Activated T-cell treated with anti-CD3 and anti-CD28 coated beads, Interleukin-2, amount 50 U/mL, for 4 hours (primary cell): ENCODE results near the gene GNAI3. TPM values are rescaled to one million over a fixed set of nuclear protein-coding genes. Genes with fewer than 3 reads are reported as not detected.

Experiments
- ATAC-seq, 2 donors: fragments of 200-7000 bp; cut with Tn5 transposase; one replicate each; pipeline ENCODE4 v1.10.0; 2021
- DNase-seq: peaks from one replicate; pipeline ENCODE4 v3.0.0-alpha.2; 2020
- H3K27me3 Mint-ChIP-seq: one replicate; pipeline ENCODE4 v1.8.0; 2021; ENCODE audit warnings: low read depth, mixed read lengths
- H3K36me3 Mint-ChIP-seq: one replicate; pipeline ENCODE4 v1.8.0; 2022; ENCODE audit warnings: mixed read lengths; ENCODE audit not compliant: insufficient read depth
- H3K4me1 Mint-ChIP-seq: one replicate; pipeline ENCODE4 v1.8.0; 2021; ENCODE audit warnings: low read depth, mixed read lengths
- H3K4me3 Mint-ChIP-seq: one replicate; pipeline ENCODE4 v1.8.0; 2021; ENCODE audit warnings: mild to moderate bottlenecking, moderate library complexity, mixed read lengths
- H3K9me3 Mint-ChIP-seq: one replicate; pipeline ENCODE4 v1.8.0; 2021; ENCODE audit warnings: mixed read lengths
- total RNA-seq, 3 donors: library from RNA; stranded (reverse); gene quantifications; one replicate each; pipeline ENCODE4 v1.2.1, GENCODE V29; 2021

GNAI3 gene
- total RNA-seq, 3 donors from 2014 or later, result 8.6 to 8.9 (median 8.6) TPM

DNA sequence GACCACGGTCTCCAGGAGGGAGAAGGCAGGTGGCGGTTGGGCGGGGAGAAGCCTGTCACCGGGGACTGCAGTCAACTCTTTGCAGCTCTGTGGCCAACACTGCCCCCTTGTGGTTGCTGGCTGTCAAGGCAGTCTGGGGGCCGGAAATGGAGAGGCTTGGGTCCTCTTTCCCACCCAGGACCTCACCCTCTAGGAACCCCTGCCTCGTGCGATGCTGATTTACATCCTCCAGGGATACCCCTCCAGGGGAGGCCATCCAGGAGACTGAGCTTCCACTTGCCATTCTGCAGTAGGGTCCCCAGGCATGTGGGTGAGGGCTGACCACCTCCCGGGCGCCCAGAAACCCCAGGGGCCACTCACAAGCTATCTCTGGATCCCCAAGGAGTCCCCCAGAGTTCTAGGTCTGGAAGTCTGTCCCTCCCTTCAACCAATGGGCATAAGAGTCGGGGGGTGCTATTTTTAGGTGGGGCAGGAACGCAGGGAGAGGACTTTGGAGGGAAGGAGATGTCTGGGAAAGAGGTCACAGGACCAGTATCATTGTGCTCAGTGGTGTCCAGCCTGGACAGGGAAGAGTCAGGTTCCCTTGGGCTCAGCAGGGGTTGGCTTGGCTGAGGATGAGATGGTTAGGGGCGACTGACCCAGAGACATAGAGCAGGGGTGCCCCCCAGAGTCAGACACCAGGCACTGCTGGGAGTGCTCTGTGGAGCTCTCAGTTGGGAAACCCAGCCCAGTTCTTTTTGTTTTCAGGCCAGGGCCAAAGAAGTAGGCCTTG, 15.9 kb upstream of the GNAI3 start:
- no peaks in the 10 kb centered on the region for H3K36me3 Mint-ChIP-seq
- H3K4me1 Mint-ChIP-seq, result peaks cover 28% of the 10 kb centered on the region
- peak; percentile 93 to 94 for ATAC-seq
- peak; percentile 89 for DNase-seq
- H3K27me3 Mint-ChIP-seq, result no peaks in the 10 kb centered on the region
- peak overlapping the region; percentile 77 for H3K4me3 Mint-ChIP-seq
- no peaks in the 10 kb centered on the region for H3K9me3 Mint-ChIP-seq

DNA sequence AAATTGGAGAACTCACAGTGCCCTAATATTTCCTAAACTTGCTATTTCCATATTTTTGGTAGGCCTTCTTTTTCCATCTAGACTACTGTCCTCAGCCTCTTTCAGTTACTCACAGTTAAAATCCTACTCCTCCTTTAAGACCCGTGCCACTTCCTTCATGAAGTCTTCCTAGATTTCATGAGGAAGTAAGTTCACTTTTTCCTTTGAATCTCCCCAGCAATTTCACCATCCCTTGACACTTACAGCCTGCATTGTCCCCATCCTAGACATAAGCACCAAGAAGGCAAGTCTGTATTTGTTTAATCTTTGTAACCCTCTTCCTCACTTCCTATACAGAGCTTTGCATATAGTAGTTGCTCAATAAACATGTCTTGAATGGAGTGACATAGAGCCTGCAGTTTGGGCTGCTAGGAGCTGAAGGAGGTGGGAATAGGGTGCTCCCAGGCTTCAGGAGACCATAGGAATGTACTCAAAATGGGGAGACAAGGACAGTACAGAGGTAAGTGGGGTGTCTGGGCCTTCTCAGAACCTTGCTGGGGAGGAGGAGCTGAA, 14.0 kb upstream of the GNAI3 start:
- DNase-seq, result no peak
- Mint-ChIP-seq H3K9me3 (no peaks in the 10 kb centered on the region), H3K36me3 (no peaks in the 10 kb centered on the region), H3K4me3 (no peak overlapping the region), H3K27me3 (no peaks in the 10 kb centered on the region), H3K4me1 (peaks cover 28% of the 10 kb centered on the region)
- no peak for ATAC-seq

DNA sequence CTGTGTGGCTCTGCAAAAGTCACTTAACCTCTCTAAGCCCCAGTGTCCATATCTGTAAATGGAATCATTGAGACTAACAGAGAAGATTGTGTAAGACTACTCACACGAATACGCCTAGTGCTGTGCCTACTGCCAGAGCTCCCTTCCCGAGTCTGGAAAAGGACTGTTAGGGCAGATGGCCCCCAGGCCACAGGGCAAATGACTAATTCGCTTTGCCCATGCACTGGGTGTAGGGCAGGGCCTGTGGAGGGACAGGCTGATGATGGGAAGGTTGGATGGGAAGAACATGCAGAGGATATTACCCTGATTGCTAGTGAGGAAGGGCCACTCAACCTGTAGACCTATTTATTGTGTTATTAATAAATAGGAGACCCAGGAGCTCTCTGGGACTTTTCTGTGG, 12.9 kb upstream of the GNAI3 start:
- Mint-ChIP-seq H3K36me3 (no peaks in the 10 kb centered on the region), H3K4me1 (peaks cover 24% of the 10 kb centered on the region), H3K4me3 (no peak overlapping the region), H3K9me3 (no peaks in the 10 kb centered on the region), H3K27me3 (no peaks in the 10 kb centered on the region)
- ATAC-seq (no peak), DNase-seq (no peak)

DNA sequence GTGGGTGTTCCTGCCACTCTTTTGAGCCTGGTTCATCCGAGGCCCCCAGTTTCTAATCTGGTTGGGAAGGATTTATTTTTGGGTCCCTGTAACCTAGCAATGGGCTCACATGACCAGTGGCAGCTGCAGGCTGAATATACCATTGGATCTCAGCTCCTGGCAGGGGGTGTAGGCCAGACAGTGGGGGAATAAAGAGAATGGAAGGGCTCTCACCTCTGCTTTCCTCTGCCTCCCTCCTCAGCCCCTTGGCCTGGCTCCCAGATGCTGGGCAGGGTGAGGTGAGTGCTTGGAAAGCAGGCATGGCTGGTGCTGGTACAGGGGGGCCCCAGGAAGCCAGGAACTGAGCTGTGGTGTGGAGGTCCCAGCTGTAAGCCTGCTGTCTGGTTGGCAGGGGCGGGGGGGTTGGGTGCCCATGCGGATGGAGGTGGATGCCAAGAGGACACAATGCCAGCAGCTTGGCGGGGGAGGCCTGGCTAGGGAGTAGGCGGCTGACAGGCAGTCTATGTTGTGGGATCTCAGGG, 12.4 kb upstream of the GNAI3 start:
- DNase-seq (no peak), ATAC-seq (no peak)
- H3K4me1 Mint-ChIP-seq, result peaks cover 18% of the 10 kb centered on the region
- no peaks in the 10 kb centered on the region for H3K36me3 Mint-ChIP-seq
- no peak overlapping the region for H3K4me3 Mint-ChIP-seq
- no peaks in the 10 kb centered on the region for H3K27me3 Mint-ChIP-seq
- H3K9me3 Mint-ChIP-seq, result no peaks in the 10 kb centered on the region

DNA sequence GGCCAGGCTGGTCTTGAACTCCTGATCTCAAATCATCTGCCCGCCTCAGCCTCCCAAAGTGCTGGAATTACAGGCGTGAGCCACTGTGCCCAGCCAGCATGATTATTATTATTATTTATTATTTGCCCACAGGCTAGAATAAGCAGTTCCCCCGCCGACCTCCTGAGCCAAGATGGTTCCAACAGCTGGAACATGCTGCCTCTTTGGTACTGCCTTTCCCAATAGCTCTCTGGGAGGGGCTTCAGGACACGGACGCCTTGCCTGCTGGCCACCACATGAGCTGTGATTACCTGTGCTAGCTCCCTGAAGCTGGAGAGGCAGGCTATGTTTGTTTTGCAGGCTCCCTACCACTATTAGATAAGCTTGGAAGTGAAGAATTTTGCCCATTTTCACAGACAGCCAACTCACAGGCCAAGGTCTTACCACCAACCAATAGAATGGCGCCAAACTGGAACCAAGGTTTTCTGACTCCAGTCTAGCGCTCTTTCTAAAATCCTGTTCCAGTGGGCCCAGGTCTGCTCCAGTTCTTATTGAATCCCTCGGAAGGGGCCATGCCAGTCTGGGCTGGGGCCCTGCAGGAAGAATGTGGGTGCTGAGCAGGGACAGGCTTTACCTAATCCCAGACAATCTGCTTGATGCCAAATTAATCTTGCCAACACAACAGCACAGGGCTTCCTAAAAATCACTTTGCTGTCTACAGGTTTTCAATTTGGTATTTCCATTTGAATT, 10.8 kb upstream of the GNAI3 start:
- ATAC-seq, result no peak

DNA sequence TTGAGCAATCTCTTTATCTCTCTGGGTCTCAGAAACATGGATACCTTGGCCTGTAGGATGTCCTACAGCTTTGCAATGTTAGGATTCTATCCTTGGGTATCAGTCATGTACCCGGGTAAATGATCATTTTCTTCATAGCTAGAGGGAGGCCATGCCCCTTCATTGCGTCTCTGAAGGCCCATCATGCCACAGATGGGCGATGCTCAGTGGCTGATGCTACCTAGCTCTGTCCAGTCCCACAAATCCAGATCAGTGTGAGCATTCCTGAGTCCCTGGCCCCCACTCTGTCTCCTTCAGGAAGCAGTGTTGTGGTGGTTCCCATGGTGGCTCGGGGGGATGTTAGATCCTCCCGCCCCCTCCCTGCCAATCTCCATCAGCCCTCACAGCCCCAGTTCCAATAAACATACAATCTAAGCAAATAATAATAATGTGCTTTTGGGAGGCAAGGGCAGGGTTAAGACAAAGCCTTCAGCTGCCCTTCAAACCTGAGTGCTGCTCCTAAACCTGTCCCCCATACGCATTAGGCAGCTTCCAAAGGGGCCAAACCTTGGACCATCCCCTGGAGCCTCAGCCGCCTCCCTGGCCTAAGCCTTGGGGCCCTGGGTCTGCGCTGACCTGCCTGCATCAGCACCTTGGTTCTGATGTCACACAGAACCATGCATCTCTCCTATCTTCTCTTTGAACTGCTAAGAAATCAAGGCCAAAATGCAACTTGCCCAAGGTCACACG, 9.4 kb upstream of the GNAI3 start:
- no peak for DNase-seq
- Mint-ChIP-seq H3K4me1 (no peaks in the 10 kb centered on the region), H3K27me3 (no peaks in the 10 kb centered on the region), H3K36me3 (no peaks in the 10 kb centered on the region), H3K9me3 (no peaks in the 10 kb centered on the region), H3K4me3 (no peak overlapping the region)
- ATAC-seq, result no peak

More for the DNA sequence above, 10.8 kb upstream of the GNAI3 start:
- no peaks in the 10 kb centered on the region for H3K36me3 Mint-ChIP-seq
- no peaks in the 10 kb centered on the region for H3K27me3 Mint-ChIP-seq
- no peak overlapping the region for H3K4me3 Mint-ChIP-seq
- DNase-seq, result no peak
- H3K9me3 Mint-ChIP-seq, result no peaks in the 10 kb centered on the region
- peaks cover 2% of the 10 kb centered on the region for H3K4me1 Mint-ChIP-seq

DNA sequence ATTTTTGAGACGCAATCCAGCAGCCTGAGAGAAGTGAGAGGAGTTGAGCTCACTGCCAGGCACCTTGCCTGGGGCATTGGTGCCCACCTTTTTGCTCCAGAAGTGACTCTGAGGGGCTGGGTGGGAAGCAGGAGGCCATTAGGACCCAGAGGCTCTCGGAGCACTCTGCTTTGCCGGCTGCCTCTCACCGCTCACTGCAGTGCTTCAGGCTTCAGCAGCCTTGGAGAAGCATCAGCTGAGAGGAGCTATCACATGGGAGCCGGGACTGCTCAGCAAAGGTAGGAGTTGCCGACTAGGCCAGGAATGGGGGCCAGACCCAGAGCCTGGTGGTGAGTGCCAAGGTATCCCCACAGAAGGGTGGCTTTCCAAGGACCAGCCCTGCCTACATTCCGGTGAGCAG, 8.7 kb upstream of the GNAI3 start, which contains the start of gene GPR61:
TSS of gene GPR61 (plus strand) at position 197 of the 400 bp plus-strand sequence. CDS start 3,151 bp downstream, outside the sequence.
- Mint-ChIP-seq H3K27me3 (no peaks in the 10 kb centered on the region), H3K9me3 (no peaks in the 10 kb centered on the region), H3K4me1 (no peaks in the 10 kb centered on the region), H3K4me3 (no peak within 1 kb of the TSS), H3K36me3 (no peaks in the 10 kb centered on the region)
- ATAC-seq (no peak), DNase-seq (no peak)

DNA sequence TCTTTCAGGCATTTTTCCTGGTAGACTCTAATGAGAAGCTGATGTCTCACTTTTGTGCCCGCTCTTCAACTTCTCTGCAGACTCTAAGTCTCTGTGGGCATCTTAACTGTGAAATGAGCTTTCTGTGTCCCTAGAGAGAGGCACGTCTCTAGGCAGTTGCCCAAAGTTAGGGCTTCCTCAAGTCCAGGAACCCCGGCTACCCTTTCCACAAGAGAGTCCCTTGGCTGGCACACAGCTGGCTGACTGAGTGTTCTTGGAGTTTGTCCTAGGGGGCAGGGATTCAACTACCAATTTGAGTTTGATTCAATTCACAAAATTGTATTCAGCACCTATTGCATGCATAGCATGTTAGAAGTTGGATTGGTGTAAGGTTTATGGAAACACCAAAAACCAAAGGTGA, 7.3 kb upstream of the GNAI3 start:
- Mint-ChIP-seq H3K36me3 (no peaks in the 10 kb centered on the region), H3K27me3 (no peaks in the 10 kb centered on the region), H3K9me3 (no peaks in the 10 kb centered on the region), H3K4me3 (no peak overlapping the region), H3K4me1 (peaks cover under 1% of the 10 kb centered on the region)
- DNase-seq (no peak), ATAC-seq (no peak)

DNA sequence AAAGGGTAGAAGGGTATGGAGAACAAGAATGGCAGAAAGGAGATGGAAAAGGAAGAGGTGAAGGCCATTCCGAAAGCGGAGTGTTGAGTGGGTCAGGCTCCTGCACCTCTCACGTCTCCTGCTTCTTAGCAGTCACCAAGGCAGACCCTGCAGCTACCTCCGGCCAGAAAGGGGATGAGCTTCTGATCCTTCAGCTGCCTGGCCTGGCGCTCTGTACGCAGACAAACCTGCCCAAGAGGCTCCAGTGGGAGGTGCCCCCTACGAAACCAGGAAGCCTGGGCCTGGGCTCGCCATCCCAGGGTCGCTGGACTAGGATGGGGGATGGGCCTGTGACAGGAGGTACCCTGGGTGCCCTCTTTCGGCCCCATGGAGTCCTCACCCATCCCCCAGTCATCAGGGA, 5.8 kb upstream of the GNAI3 start:
- no peaks in the 10 kb centered on the region for H3K27me3 Mint-ChIP-seq
- H3K4me1 Mint-ChIP-seq, result peaks cover 16% of the 10 kb centered on the region
- no peaks in the 10 kb centered on the region for H3K9me3 Mint-ChIP-seq
- no peaks in the 10 kb centered on the region for H3K36me3 Mint-ChIP-seq
- no peak for ATAC-seq
- no peak for DNase-seq
- no peak overlapping the region for H3K4me3 Mint-ChIP-seq

DNA sequence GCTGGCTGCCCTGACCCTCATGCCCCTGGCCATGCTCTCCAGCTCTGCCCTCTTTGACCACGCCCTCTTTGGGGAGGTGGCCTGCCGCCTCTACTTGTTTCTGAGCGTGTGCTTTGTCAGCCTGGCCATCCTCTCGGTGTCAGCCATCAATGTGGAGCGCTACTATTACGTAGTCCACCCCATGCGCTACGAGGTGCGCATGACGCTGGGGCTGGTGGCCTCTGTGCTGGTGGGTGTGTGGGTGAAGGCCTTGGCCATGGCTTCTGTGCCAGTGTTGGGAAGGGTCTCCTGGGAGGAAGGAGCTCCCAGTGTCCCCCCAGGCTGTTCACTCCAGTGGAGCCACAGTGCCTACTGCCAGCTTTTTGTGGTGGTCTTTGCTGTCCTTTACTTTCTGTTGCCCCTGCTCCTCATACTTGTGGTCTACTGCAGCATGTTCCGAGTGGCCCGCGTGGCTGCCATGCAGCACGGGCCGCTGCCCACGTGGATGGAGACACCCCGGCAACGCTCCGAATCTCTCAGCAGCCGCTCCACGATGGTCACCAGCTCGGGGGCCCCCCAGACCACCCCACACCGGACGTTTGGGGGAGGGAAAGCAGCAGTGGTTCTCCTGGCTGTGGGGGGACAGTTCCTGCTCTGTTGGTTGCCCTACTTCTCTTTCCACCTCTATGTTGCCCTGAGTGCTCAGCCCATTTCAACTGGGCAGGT, 5.0 kb upstream of the GNAI3 start:
- no peaks in the 10 kb centered on the region for H3K36me3 Mint-ChIP-seq
- no peak overlapping the region for H3K4me3 Mint-ChIP-seq

DNA sequence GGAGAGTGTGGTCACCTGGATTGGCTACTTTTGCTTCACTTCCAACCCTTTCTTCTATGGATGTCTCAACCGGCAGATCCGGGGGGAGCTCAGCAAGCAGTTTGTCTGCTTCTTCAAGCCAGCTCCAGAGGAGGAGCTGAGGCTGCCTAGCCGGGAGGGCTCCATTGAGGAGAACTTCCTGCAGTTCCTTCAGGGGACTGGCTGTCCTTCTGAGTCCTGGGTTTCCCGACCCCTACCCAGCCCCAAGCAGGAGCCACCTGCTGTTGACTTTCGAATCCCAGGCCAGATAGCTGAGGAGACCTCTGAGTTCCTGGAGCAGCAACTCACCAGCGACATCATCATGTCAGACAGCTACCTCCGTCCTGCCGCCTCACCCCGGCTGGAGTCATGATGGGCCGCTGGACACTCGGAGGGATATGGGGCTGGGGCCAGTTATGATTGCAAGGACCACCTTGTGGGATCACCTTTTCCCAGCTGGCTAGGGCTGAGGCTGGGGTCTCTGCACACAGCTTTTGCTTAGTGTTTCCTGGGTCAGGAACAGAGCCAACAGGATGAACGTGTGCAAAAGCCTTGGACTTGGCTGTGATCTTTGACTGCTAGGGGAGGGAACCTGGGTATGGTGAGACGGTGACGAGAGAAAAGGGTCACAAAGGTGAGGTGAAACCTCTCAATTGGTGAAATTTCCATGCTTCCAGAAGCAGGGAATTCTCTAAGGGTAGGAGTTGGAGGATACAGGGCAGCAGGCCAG, 4.3 kb upstream of the GNAI3 start:
- no peak for DNase-seq
- Mint-ChIP-seq H3K27me3 (no peaks in the 10 kb centered on the region), H3K36me3 (no peaks in the 10 kb centered on the region), H3K4me3 (no peak overlapping the region), H3K4me1 (peaks cover 20% of the 10 kb centered on the region), H3K9me3 (no peaks in the 10 kb centered on the region)
- ATAC-seq, result no peak

More for the DNA sequence above, 5.0 kb upstream of the GNAI3 start:
- Mint-ChIP-seq H3K27me3 (no peaks in the 10 kb centered on the region), H3K9me3 (no peaks in the 10 kb centered on the region), H3K4me1 (peaks cover 17% of the 10 kb centered on the region)
- ATAC-seq, result no peak
- no peak for DNase-seq

DNA sequence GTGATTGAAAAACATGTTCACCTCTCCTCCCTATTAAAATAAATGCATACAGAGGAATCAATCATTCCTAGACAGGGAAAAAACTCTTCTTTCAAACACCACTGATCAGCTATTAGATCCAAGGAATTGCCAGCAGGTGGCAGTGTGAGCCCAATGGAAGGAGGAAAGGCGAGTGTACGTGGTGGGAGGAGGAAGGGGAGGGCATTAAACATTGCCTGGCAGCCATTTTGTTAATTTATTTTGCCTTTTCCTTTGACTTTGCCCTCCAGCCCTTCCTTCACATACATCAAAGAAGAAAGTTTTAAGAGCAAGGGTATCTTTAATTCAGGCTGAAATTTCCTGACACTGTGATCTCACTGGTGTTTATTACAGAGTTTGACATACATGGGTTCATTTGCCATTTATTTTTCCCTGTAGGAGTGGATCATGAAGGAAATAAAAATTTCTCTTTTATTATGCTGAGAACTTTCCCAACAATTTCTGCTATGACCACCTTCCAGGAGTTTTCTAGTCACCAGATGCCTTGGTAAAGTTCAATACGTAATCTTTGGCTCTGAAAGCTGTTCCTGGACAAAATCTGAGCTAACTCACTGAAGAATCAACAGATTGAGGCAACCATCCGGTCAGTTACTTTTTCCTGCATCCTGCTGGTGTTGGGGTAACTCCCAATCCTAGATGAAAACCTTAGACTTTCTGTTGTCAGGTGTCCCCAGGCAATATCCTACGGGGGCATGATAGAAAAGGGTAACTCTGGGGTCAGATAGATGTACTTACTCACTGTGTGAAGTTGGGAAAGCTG, 1.9 kb upstream of the GNAI3 start:
- peak; percentile 89 for DNase-seq
- Mint-ChIP-seq H3K9me3 (no peaks in the 10 kb centered on the region), H3K4me1 (peaks cover 39% of the 10 kb centered on the region), H3K36me3 (no peaks in the 10 kb centered on the region), H3K27me3 (no peaks in the 10 kb centered on the region), H3K4me3 (peak overlapping the region; percentile 94)
- peak; percentile 42 to 47 for ATAC-seq
